Hepatocyte (in vitro differentiated cells): ENCODE data around the gene PXDN. TPM values are rescaled to one million over a fixed set of nuclear protein-coding genes. Genes with fewer than 3 reads are reported as not detected.

Experiments used
- DNase-seq: peaks from one replicate; pipeline ENCODE4 v3.0.0-alpha.2; 2016; ENCODE audit warnings: low spot score
- H2AFZ ChIP-seq: fragments of 200-600 bp; sonication (generic); 2 replicates; pipeline ENCODE4 v1.6.0; 2016; ENCODE audit warnings: antibody characterized with exemption, mild to moderate bottlenecking
- H3K27ac ChIP-seq: fragments of 200-600 bp; sonication (generic); 2 replicates; pipeline ENCODE4 v1.5.1; 2016; ENCODE audit warnings: mild to moderate bottlenecking
- H3K27me3 ChIP-seq: fragments of 200-600 bp; sonication (generic); 2 replicates; pipeline ENCODE4 v1.6.1; 2016
- H3K36me3 ChIP-seq: fragments of 200-600 bp; sonication (generic); replicated peaks from 2 replicates; pipeline ENCODE4 v1.5.1; 2016; ENCODE audit warnings: low read depth; ENCODE audit not compliant: insufficient read depth
- H3K4me1 ChIP-seq: fragments of 200-600 bp; sonication (generic); 2 replicates; pipeline ENCODE4 v1.5.1; 2016; ENCODE audit warnings: mild to moderate bottlenecking, moderate library complexity; ENCODE audit not compliant: insufficient read depth
- H3K4me2 ChIP-seq: fragments of 200-600 bp; sonication (generic); 2 replicates; pipeline ENCODE4 v1.6.0; 2016
- H3K4me3 ChIP-seq: fragments of 200-600 bp; sonication (generic); 2 replicates; pipeline ENCODE4 v1.5.1; 2016; ENCODE audit warnings: mild to moderate bottlenecking
- H3K79me2 ChIP-seq: fragments of 200-600 bp; sonication (generic); 2 replicates; pipeline ENCODE4 v1.6.0; 2017; ENCODE audit warnings: mild to moderate bottlenecking
- H3K9me2 ChIP-seq: fragments of 200-600 bp; sonication (generic); replicated peaks from 2 replicates; pipeline ENCODE4 v1.6.0; 2017; ENCODE audit warnings: mild to moderate bottlenecking; ENCODE audit not compliant: insufficient read depth
- H3K9me3 ChIP-seq: fragments of 200-600 bp; sonication (generic); 2 replicates; pipeline ENCODE4 v1.5.1; 2016; ENCODE audit warnings: low read depth, mild to moderate bottlenecking
- H4K20me1 ChIP-seq: fragments of 200-600 bp; sonication (generic); 2 replicates; pipeline ENCODE4 v1.6.0; 2016; ENCODE audit warnings: mild to moderate bottlenecking; ENCODE audit not compliant: insufficient read depth, poor library complexity, severe bottlenecking
- CTCF ChIP-seq: fragments of 200-600 bp; sonication (generic); IDR thresholded peaks from 2 replicates; pipeline ENCODE4 v1.5.1; 2016; ENCODE audit warnings: antibody characterized with exemption, mild to moderate bottlenecking; ENCODE audit not compliant: poor library complexity
- EZH2 ChIP-seq: fragments of 200-600 bp; sonication (generic); IDR thresholded peaks from 2 replicates; pipeline ENCODE4 v1.6.1; 2016; ENCODE audit warnings: antibody characterized with exemption, mild to moderate bottlenecking, borderline replicate concordance
- EZH2phosphoT487 ChIP-seq: fragments of 200-600 bp; sonication (generic); IDR thresholded peaks from one replicate; pipeline ENCODE4 v1.6.1; 2018; ENCODE audit warnings: antibody characterized with exemption, mild to moderate bottlenecking, low read depth, moderate library complexity; ENCODE audit not compliant: unreplicated experiment, severe bottlenecking
- WGBS: methylation state at CpG from one replicate; pipeline ENCODE4 v1.1.6; 2016; ENCODE audit warnings: low lambda C conversion rate; ENCODE audit errors: missing lambda C conversion rate; 5-methylcytosine and 5-hydroxymethylcytosine counted together
- polyA plus RNA-seq: library from polyadenylated mRNA; unstranded; fragments of >200 nt; fragmentation: Nextera tagmentation; extraction: Ambion mirVana; gene quantifications from 2 replicates; pipeline ENCODE4 v1.2.1, GENCODE V29; 2016
- total RNA-seq: library from RNA; depleted of rRNA; stranded (reverse); fragments of >200 nt; gene quantifications from 2 replicates; pipeline ENCODE4 v1.2.3, GENCODE V29; 2014

PXDN gene
- total and polyA plus RNA-seq, 2 experiments from 2014 or later: 107 to 118 TPM

GRCh38 chr2:1584051-1584531, 160.2 kb downstream of the PXDN start:
- no peaks in the 10 kb centered on the region for H3K79me2 ChIP-seq
- no peaks in the 10 kb centered on the region for H3K4me1 ChIP-seq
- no peaks in the 10 kb centered on the region for H3K9me3 ChIP-seq
- H3K4me3 ChIP-seq: no peak overlapping the region
- H2AFZ ChIP-seq: no peak overlapping the region
- no peaks in the 10 kb centered on the region for H3K27me3 ChIP-seq
- no peak overlapping the region for H3K4me2 ChIP-seq
- 95% methylated on average over 21 of the region's 21 CpGs for WGBS
- no peaks in the 10 kb centered on the region for H4K20me1 ChIP-seq
- H3K9me2 ChIP-seq: no peaks in the 10 kb centered on the region
- TF ChIP-seq CTCF: no peak
- no peak for TF ChIP-seq EZH2
- TF ChIP-seq EZH2phosphoT487: no peak
- H3K27ac ChIP-seq: no peak overlapping the region
- no peaks in the 10 kb centered on the region for H3K36me3 ChIP-seq
- no peak for DNase-seq

DNA sequence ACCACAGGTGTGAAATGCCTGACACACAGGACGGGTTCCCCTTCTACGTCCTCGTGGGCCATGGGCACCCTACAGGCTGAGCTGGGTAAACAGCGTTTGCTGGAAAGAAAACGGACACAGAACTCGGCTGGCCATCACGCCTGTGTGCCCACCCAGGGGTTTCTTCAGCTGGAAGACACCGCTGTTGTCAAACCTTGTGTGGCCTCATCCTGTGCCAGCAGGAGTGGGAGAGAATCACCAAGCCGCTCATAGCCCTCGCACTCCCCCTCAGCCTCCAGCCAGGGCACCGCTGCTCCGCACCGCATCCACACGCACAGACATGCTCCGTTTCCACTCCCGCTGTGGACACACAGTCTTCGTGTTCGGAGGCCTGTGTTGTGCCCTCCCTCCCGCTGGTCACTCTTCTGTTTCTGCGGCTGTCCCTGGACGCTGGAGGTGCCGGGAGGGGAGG, 161.4 kb downstream of the PXDN start:
- Histone ChIP-seq H3K27me3 (no peaks in the 10 kb centered on the region), H3K36me3 (no peaks in the 10 kb centered on the region), H3K27ac (no peak overlapping the region), H4K20me1 (no peaks in the 10 kb centered on the region), H3K4me1 (no peaks in the 10 kb centered on the region), H2AFZ (no peak overlapping the region), H3K9me2 (no peaks in the 10 kb centered on the region), H3K4me2 (no peak overlapping the region), H3K4me3 (no peak overlapping the region), H3K9me3 (no peaks in the 10 kb centered on the region), H3K79me2 (no peaks in the 10 kb centered on the region)
- TF ChIP-seq EZH2: no peak
- TF ChIP-seq CTCF: no peak
- TF ChIP-seq EZH2phosphoT487: no peak
- 87% methylated on average over 22 of the region's 22 CpGs for WGBS
- no peak for DNase-seq

- Histone ChIP-seq H2AFZ (no peak overlapping the region), H3K27me3 (no peaks in the 10 kb centered on the region), H3K4me3 (no peak overlapping the region), H3K4me1 (no peaks in the 10 kb centered on the region), H3K4me2 (no peak overlapping the region), H3K9me3 (no peaks in the 10 kb centered on the region), H3K79me2 (no peaks in the 10 kb centered on the region), H3K36me3 (no peaks in the 10 kb centered on the region), H3K27ac (no peak overlapping the region), H3K9me2 (no peaks in the 10 kb centered on the region), H4K20me1 (no peaks in the 10 kb centered on the region)
- TF ChIP-seq EZH2phosphoT487 (no peak), EZH2 (no peak), CTCF (no peak)
- DNase-seq: no peak
- 69% methylated on average over 10 of the region's 10 CpGs for WGBS
These were observed 162.2 kb downstream of the PXDN start for GRCh38 chr2:1581965-1582625.
